Subcutaneous abdominal adipose tissue (tissue), 5 donors: ENCODE results near the gene PPA2.

Source experiments
- H3K27ac ChIP-seq: one replicate; pipeline ENCODE4 v1.7.0; 2013; ENCODE audit warnings: low read depth, mild to moderate bottlenecking, inconsistent platforms, low read length, moderate library complexity
- H3K27me3 ChIP-seq, 5 donors: one replicate each; pipeline ENCODE4 v1.7.0; 2013; ENCODE audit warnings: low read length in 5 of 5, inconsistent platforms in 1 of 5; ENCODE audit not compliant: control insufficient read depth in 5 of 5, insufficient read depth in 4 of 5
- H3K36me3 ChIP-seq, 5 donors: one replicate each; pipeline ENCODE4 v1.7.0; 2013; ENCODE audit warnings: low read length in 5 of 5; ENCODE audit not compliant: control insufficient read depth in 5 of 5, insufficient read depth in 5 of 5
- H3K4me1 ChIP-seq, 5 donors: one replicate each; pipeline ENCODE4 v1.7.0; 2013; ENCODE audit warnings: low read length in 5 of 5, mild to moderate bottlenecking in 3 of 5, moderate library complexity in 1 of 5; ENCODE audit not compliant: control insufficient read depth in 5 of 5, insufficient read depth in 5 of 5
- H3K4me3 ChIP-seq, 5 donors: one replicate each; pipeline ENCODE4 v1.7.0; 2013; ENCODE audit warnings: low read length in 5 of 5, low read depth in 1 of 5
- H3K9ac ChIP-seq, 5 donors: one replicate each; pipeline ENCODE4 v1.7.0; 2013; ENCODE audit warnings: low read length in 5 of 5, mild to moderate bottlenecking in 4 of 5, moderate library complexity in 3 of 5
- H3K9me3 ChIP-seq, 5 donors: one replicate each; pipeline ENCODE4 v1.7.0; 2013; ENCODE audit warnings: low read length in 5 of 5; ENCODE audit not compliant: control insufficient read depth in 5 of 5
- donor health status: healthy.
- donor health status: healthy.
- donor health status: healthy.
- donor health status: healthy.
- donor health status: healthy.

PPA2 gene

GRCh38 chr4:105436414-105436813 is 37.4 kb downstream of the PPA2 start:
- Histone ChIP-seq H3K27ac (no peak overlapping the region), H3K4me3 (no peak overlapping the region), H3K9ac (no peak overlapping the region), H3K36me3 (peaks cover 5 to 48% (median 29%) of the 10 kb centered on the region in 5 donors), H3K27me3 (no peaks in the 10 kb centered on the region), H3K9me3 (peaks cover 0 to 2% (median 0%) of the 10 kb centered on the region in 5 donors), H3K4me1 (no peaks in the 10 kb centered on the region)

- no peak overlapping the region for H3K27ac ChIP-seq
- no peaks in the 10 kb centered on the region for H3K4me1 ChIP-seq
- no peak overlapping the region for H3K4me3 ChIP-seq
- peaks cover 8 to 52% (median 32%) of the 10 kb centered on the region in 5 donors for H3K36me3 ChIP-seq
- H3K9ac ChIP-seq = no peak overlapping the region
- H3K27me3 ChIP-seq = no peaks in the 10 kb centered on the region
- H3K9me3 ChIP-seq = peaks cover 0 to 2% (median 0%) of the 10 kb centered on the region in 5 donors
These were observed 38.9 kb downstream of the PPA2 start for GRCh38 chr4:105434940-105435339.

- Histone ChIP-seq H3K27me3 (no peaks in the 10 kb centered on the region), H3K4me1 (no peaks in the 10 kb centered on the region), H3K9me3 (peaks cover 0 to 2% (median 0%) of the 10 kb centered on the region in 5 donors), H3K27ac (no peak overlapping the region), H3K9ac (no peak overlapping the region), H3K4me3 (no peak overlapping the region), H3K36me3 (peaks cover 8 to 47% (median 30%) of the 10 kb centered on the region in 5 donors)
These were observed 40.4 kb downstream of the PPA2 start for GRCh38 chr4:105433421-105433820.

- no peak overlapping the region for H3K9ac ChIP-seq
- H3K36me3 ChIP-seq = peaks cover 8 to 39% (median 23%) of the 10 kb centered on the region in 5 donors
- H3K27me3 ChIP-seq = no peaks in the 10 kb centered on the region
- peaks cover 0 to 2% (median 0%) of the 10 kb centered on the region in 5 donors for H3K9me3 ChIP-seq
- H3K4me3 ChIP-seq = no peak overlapping the region
- no peak overlapping the region for H3K27ac ChIP-seq
- no peaks in the 10 kb centered on the region for H3K4me1 ChIP-seq
These were observed 41.4 kb downstream of the PPA2 start for GRCh38 chr4:105432438-105432837.

DNA sequence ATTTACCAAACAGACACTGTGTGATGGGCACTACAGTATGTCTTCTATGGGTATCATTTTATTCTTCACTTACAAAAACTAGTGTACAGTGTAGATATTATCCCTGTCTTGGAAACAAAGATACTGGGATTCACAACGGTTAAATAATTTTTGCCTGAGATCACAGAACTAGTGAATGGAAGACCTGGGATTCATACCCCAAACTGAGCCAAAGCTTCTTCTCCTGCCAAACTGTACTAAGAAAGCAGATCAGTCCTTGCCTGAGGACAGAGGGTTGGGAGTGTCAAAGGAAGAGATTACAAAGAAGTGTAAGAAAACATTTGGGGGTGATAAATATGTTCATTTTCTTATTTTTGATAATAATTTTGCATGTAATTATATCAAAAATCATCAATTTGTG is 43.1 kb downstream of the PPA2 start:
- Histone ChIP-seq H3K4me1 (no peaks in the 10 kb centered on the region), H3K4me3 (no peak overlapping the region), H3K27ac (no peak overlapping the region), H3K9ac (no peak overlapping the region), H3K27me3 (no peaks in the 10 kb centered on the region), H3K36me3 (peaks cover 15 to 32% (median 30%) of the 10 kb centered on the region in 5 donors), H3K9me3 (peaks cover 0 to 6% (median 2%) of the 10 kb centered on the region in 5 donors)

GRCh38 chr4:105426187-105426897 is 47.5 kb downstream of the PPA2 start:
- H3K9me3 ChIP-seq = peaks cover 0 to 8% (median 4%) of the 10 kb centered on the region in 5 donors
- no peak overlapping the region for H3K9ac ChIP-seq
- H3K4me1 ChIP-seq = no peaks in the 10 kb centered on the region
- H3K4me3 ChIP-seq = no peak overlapping the region
- H3K27me3 ChIP-seq = no peaks in the 10 kb centered on the region
- H3K27ac ChIP-seq = no peak overlapping the region
- peaks cover 12 to 37% (median 24%) of the 10 kb centered on the region in 5 donors for H3K36me3 ChIP-seq

DNA sequence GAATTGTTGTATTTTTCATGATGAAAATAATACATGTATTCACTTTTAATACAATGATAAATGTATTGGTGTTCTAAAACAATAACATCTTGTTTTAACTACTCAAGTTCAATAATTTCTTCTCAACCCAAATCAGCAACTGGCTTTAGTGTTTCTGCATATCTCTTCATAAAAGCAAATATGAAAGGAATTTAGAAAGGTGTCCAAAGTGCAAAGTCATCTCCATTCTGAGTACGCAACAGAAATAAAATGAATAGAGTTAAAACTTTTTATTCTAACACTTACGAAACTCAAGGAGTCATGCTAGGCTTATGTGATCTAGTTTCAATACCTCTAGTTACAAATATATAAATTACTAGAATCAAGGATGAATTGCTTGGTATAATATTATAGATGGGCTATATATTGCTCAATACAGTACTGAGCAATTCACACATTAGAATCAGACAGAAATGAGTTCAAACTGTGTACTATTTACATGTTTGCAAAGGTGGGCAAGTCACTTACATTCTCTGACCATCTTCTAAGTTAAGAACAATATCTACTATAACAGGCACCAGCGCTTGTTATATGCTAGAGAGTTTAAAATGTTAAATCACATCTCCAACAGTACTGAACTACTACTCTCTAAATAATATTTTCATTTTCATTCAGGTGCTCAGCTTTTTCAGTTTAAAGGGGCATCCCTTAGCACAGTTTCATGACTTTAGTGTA is 51.5 kb downstream of the PPA2 start:
- H3K36me3 ChIP-seq = peaks cover 10 to 31% (median 19%) of the 10 kb centered on the region in 5 donors
- H3K4me3 ChIP-seq = no peak overlapping the region
- no peaks in the 10 kb centered on the region for H3K27me3 ChIP-seq
- H3K9me3 ChIP-seq = peaks cover 0 to 8% (median 4%) of the 10 kb centered on the region in 5 donors
- H3K9ac ChIP-seq = no peak overlapping the region
- no peaks in the 10 kb centered on the region for H3K4me1 ChIP-seq
- no peak overlapping the region for H3K27ac ChIP-seq

GRCh38 chr4:105417624-105418023 is 56.2 kb downstream of the PPA2 start:
- no peaks in the 10 kb centered on the region for H3K9me3 ChIP-seq
- H3K27me3 ChIP-seq = no peaks in the 10 kb centered on the region
- H3K27ac ChIP-seq = no peak overlapping the region
- no peak overlapping the region for H3K9ac ChIP-seq
- H3K4me3 ChIP-seq = no peak overlapping the region
- no peaks in the 10 kb centered on the region for H3K4me1 ChIP-seq
- H3K36me3 ChIP-seq = peaks cover 10 to 21% (median 16%) of the 10 kb centered on the region in 5 donors

DNA sequence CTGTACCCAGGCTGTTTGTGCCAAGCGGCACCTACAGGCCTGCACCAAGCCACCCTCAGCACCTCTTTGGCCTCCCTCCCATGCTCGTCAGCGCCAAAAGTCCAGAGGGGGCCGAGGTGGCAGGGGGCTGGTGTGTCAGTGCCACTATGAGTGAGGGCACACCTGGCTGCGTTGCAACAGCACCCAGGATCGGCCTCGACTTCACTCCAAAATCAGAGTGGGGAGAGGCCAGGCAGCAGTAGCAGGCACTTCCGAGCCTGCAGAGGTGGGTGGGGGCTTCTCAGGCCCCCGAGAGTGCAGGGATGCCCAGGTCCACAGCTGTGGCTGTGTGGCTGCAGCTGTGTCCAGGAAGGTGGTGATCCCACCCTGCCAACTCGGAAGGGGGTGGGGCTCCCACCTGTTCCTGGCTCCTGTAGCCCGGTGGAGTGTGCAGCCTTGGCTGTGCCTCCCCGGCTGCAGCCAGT is 58.5 kb downstream of the PPA2 start:
- Histone ChIP-seq H3K9ac (no peak overlapping the region), H3K4me3 (no peak overlapping the region), H3K27me3 (no peaks in the 10 kb centered on the region), H3K36me3 (peaks cover 9 to 16% (median 13%) of the 10 kb centered on the region in 5 donors), H3K9me3 (no peaks in the 10 kb centered on the region), H3K4me1 (no peaks in the 10 kb centered on the region), H3K27ac (no peak overlapping the region)

- Histone ChIP-seq H3K9me3 (no peaks in the 10 kb centered on the region), H3K27ac (no peak overlapping the region), H3K4me3 (no peak overlapping the region), H3K36me3 (peaks cover 10 to 17% (median 13%) of the 10 kb centered on the region in 5 donors), H3K4me1 (no peaks in the 10 kb centered on the region), H3K9ac (no peak overlapping the region), H3K27me3 (no peaks in the 10 kb centered on the region)
These were observed 59.5 kb downstream of the PPA2 start for GRCh38 chr4:105414316-105414715.
